ENCODE data around the gene OR52D1.

Gene OR52D1

DNA sequence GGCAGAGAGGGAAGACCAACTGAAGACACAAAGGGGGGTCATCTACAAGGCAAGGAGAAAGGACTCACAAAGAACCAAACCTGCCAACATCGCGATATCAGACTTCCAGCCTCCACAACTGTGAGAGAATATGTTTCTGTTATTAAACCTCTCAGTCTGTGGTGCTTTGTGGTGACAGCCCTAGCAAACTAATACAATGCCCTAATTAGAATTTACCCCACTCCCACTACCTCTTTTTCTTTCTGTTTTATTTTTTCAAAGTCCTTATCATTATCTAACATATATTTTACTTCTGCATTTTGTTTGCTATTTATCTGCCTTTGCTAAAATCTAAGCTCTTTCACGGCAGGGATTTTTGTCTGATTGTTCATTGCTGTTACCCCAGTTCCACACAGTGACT, 2.5 kb upstream of the OR52D1 start:
- H3K4me2 ChIP-seq (ENCODE audit: low read depth, low read length, poor library complexity, severe bottlenecking), result no peak overlapping the region
- H4K20me1 ChIP-seq (ENCODE audit: insufficient read depth, low read length, poor library complexity, severe bottlenecking), result no peaks in the 10 kb centered on the region
- no peaks in the 10 kb centered on the region for H3F3A ChIP-seq (ENCODE audit: low read depth)
- H3K79me2 ChIP-seq (ENCODE audit: insufficient read depth, low read length), result no peaks in the 10 kb centered on the region
- no peaks in the 10 kb centered on the region for H3K36me3 ChIP-seq (ENCODE audit: insufficient read depth, low read length)
- no peak overlapping the region for H3K4me3 ChIP-seq (ENCODE audit: low read length, poor library complexity, severe bottlenecking)
- H3K9ac ChIP-seq (ENCODE audit: low read depth, low read length, poor library complexity, severe bottlenecking), result no peak overlapping the region
- H2AFZ ChIP-seq (ENCODE audit: low read length), result no peak overlapping the region
- H3K4me1 ChIP-seq (ENCODE audit: insufficient read depth, low read length, poor library complexity, severe bottlenecking), result no peaks in the 10 kb centered on the region
- no peaks in the 10 kb centered on the region for H3K9me3 ChIP-seq (ENCODE audit: insufficient read depth, low read depth, low read length)
- TF ChIP-seq EZH2phosphoT487 (IDR thresholded peaks at IDR 0.05; ENCODE audit: borderline replicate concordance), result no peak
- TF ChIP-seq, protein P1, sequence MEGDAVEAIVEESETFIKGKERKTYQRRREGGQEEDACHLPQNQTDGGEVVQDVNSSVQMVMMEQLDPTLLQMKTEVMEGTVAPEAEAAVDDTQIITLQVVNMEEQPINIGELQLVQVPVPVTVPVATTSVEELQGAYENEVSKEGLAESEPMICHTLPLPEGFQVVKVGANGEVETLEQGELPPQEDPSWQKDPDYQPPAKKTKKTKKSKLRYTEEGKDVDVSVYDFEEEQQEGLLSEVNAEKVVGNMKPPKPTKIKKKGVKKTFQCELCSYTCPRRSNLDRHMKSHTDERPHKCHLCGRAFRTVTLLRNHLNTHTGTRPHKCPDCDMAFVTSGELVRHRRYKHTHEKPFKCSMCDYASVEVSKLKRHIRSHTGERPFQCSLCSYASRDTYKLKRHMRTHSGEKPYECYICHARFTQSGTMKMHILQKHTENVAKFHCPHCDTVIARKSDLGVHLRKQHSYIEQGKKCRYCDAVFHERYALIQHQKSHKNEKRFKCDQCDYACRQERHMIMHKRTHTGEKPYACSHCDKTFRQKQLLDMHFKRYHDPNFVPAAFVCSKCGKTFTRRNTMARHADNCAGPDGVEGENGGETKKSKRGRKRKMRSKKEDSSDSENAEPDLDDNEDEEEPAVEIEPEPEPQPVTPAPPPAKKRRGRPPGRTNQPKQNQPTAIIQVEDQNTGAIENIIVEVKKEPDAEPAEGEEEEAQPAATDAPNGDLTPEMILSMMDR (conservative IDR thresholded peaks at IDR 0.05; ENCODE audit: low read length), result no peak
- no peaks in the 10 kb centered on the region for H3K9me2 ChIP-seq (replicated peaks; ENCODE audit: low read depth, low read length)
- no peaks in the 10 kb centered on the region for H3K27me3 ChIP-seq (ENCODE audit: insufficient read depth, low read length, poor library complexity, severe bottlenecking)

DNA sequence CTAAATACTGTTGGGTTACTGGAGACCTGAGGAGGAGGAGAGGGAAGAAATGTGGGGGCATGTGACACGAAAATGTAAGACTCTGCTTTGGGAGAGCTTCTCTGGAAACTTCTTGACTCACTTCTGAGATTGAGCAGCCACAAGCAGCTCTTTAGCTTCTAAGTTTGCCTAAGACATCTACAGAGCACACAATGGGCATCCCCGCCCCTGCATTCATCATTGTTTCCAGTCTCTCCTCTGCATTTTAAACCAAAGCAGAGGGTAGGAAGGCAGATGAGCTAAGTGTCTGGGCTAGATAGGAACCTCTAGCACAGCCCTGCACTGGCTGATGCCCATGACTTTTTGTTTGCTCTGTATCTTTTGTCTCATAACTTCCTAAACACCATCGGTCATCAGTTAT, 2.1 kb upstream of the OR52D1 start:
- Histone ChIP-seq H2AFZ (ENCODE audit: low read length) (no peak overlapping the region), H3K9me3 (ENCODE audit: insufficient read depth, low read depth, low read length) (no peaks in the 10 kb centered on the region), H4K20me1 (ENCODE audit: insufficient read depth, low read length, poor library complexity, severe bottlenecking) (no peaks in the 10 kb centered on the region), H3K9ac (ENCODE audit: low read depth, low read length, poor library complexity, severe bottlenecking) (no peak overlapping the region), H3K4me1 (ENCODE audit: insufficient read depth, low read length, poor library complexity, severe bottlenecking) (no peaks in the 10 kb centered on the region), H3K79me2 (ENCODE audit: insufficient read depth, low read length) (no peaks in the 10 kb centered on the region), H3K27me3 (ENCODE audit: insufficient read depth, low read length, poor library complexity, severe bottlenecking) (no peaks in the 10 kb centered on the region), H3F3A (ENCODE audit: low read depth) (no peaks in the 10 kb centered on the region), H3K4me2 (ENCODE audit: low read depth, low read length, poor library complexity, severe bottlenecking) (no peak overlapping the region), H3K36me3 (ENCODE audit: insufficient read depth, low read length) (no peaks in the 10 kb centered on the region), H3K4me3 (ENCODE audit: low read length, poor library complexity, severe bottlenecking) (no peak overlapping the region), H3K9me2 (replicated peaks; ENCODE audit: low read depth, low read length) (no peaks in the 10 kb centered on the region)
- TF ChIP-seq, protein P1 (conservative IDR thresholded peaks at IDR 0.05; ENCODE audit: low read length), result no peak
- TF ChIP-seq EZH2phosphoT487 (IDR thresholded peaks at IDR 0.05; ENCODE audit: borderline replicate concordance), result no peak

DNA sequence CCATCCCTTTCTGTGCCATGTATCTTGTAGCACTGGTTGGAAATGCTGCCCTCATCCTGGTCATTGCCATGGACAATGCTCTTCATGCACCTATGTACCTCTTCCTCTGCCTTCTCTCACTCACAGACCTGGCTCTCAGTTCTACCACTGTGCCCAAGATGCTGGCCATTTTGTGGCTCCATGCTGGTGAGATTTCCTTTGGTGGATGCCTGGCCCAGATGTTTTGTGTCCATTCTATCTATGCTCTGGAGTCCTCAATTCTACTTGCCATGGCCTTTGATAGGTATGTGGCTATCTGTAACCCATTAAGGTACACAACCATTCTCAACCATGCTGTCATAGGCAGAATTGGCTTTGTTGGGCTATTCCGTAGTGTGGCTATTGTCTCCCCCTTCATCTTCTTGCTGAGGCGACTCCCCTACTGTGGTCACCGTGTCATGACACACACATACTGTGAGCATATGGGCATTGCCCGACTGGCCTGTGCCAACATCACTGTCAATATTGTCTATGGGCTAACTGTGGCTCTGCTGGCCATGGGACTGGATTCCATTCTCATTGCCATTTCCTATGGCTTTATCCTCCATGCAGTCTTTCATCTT, 414 bp downstream of the OR52D1 start:
- Histone ChIP-seq H3K36me3 (ENCODE audit: insufficient read depth, low read length) (no peaks in the 10 kb centered on the region), H4K20me1 (ENCODE audit: insufficient read depth, low read length, poor library complexity, severe bottlenecking) (no peaks in the 10 kb centered on the region), H3F3A (ENCODE audit: low read depth) (no peaks in the 10 kb centered on the region), H3K9ac (ENCODE audit: low read depth, low read length, poor library complexity, severe bottlenecking) (no peak overlapping the region), H3K27me3 (ENCODE audit: insufficient read depth, low read length, poor library complexity, severe bottlenecking) (no peaks in the 10 kb centered on the region), H3K4me3 (ENCODE audit: low read length, poor library complexity, severe bottlenecking) (no peak overlapping the region), H3K4me1 (ENCODE audit: insufficient read depth, low read length, poor library complexity, severe bottlenecking) (no peaks in the 10 kb centered on the region), H3K4me2 (ENCODE audit: low read depth, low read length, poor library complexity, severe bottlenecking) (no peak overlapping the region), H2AFZ (ENCODE audit: low read length) (no peak overlapping the region), H3K79me2 (ENCODE audit: insufficient read depth, low read length) (no peaks in the 10 kb centered on the region), H3K9me3 (ENCODE audit: insufficient read depth, low read depth, low read length) (no peaks in the 10 kb centered on the region), H3K9me2 (replicated peaks; ENCODE audit: low read depth, low read length) (no peaks in the 10 kb centered on the region)
- TF ChIP-seq EZH2phosphoT487 (IDR thresholded peaks at IDR 0.05; ENCODE audit: borderline replicate concordance), result no peak
- TF ChIP-seq, protein P1 (conservative IDR thresholded peaks at IDR 0.05; ENCODE audit: low read length), result no peak
